ENCODE measurements around the gene RSRC2.
"Not testable (repeated sequence)": the region's sequence is repeated elsewhere in the genome, so short reads cannot be mapped to it uniquely, and the experiment has no call there.

Gene RSRC2, protein sequence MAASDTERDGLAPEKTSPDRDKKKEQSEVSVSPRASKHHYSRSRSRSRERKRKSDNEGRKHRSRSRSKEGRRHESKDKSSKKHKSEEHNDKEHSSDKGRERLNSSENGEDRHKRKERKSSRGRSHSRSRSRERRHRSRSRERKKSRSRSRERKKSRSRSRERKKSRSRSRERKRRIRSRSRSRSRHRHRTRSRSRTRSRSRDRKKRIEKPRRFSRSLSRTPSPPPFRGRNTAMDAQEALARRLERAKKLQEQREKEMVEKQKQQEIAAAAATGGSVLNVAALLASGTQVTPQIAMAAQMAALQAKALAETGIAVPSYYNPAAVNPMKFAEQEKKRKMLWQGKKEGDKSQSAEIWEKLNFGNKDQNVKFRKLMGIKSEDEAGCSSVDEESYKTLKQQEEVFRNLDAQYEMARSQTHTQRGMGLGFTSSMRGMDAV

DNA sequence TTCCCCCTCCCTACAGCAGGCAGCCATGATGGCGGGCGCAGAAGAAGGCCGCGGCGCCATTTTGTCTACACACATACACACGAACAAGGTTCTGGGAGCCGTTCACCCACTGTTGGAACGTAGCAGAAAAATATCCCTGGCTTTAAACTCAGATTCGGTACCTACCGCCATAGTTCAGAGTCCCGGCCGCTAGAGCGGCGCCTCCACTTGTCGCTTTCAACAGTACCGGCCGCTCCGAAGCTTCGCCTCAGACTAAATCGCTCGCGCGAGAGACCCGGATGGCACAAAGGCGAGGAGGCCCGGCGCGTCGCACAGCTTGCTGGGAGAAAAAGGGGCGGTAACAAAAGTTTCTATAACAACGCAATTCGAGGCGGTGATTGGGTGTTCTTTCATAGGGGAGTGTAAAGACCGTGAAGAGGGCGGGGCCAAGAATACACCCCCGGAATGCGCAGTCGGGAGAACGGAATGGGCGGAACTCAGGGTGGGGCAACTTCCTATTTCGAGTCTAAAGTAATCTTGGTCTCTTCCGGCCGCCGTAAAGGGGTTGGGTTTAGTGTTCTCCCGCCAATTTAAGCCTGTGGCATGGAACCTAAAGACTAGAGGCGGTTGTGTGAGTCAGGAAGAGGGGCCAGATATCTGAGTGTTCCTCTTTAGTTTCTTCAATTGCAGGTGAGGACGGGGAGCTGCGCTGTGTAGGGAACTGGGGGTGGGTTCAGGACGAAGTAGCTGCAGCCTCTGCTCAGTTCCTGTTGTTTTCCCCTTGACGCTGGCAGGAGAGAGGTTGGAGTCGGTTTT lies at the start of gene RSRC2, which contains the start of gene KNTC1:
Gene RSRC2 (minus strand): TSS at position 254 of the 795 bp plus-strand sequence. CDS start 83 bp downstream, at position 171.
Gene KNTC1 (plus strand): TSS at position 567 of the 795 bp plus-strand sequence. CDS start 2,815 bp downstream, outside the sequence.
- no peaks in the 10 kb centered on the region for H3K9me3 ChIP-seq (ENCODE audit: control insufficient read depth in 1 of 2, low read length in 2 of 2)
- peak within 1 kb of the TSS; percentile 96 to 100 for H3K9ac ChIP-seq (ENCODE audit: low read depth in 1 of 2, low read length in 2 of 2)
- H3K27ac ChIP-seq (ENCODE audit: low read depth, low read length): peak within 1 kb of the TSS; percentile 98
- H3K4me1 ChIP-seq (ENCODE audit: control insufficient read depth in 1 of 2, insufficient read depth in 2 of 2, low read length in 2 of 2): peaks cover 33 to 38% of the 10 kb centered on the region in 2 donors
- peak within 1 kb of the TSS; percentile 94 to 100 for H3K4me3 ChIP-seq (ENCODE audit: low read depth in 1 of 2, low read length in 2 of 2)
- no peaks in the 10 kb centered on the region for H3K27me3 ChIP-seq (ENCODE audit: control insufficient read depth in 1 of 2, insufficient read depth in 2 of 2, low read length in 2 of 2)
- peaks cover 6 to 9% of the 10 kb centered on the region in 2 donors for H3K36me3 ChIP-seq (ENCODE audit: control insufficient read depth in 1 of 2, insufficient read depth in 2 of 2, low read length in 2 of 2)

DNA sequence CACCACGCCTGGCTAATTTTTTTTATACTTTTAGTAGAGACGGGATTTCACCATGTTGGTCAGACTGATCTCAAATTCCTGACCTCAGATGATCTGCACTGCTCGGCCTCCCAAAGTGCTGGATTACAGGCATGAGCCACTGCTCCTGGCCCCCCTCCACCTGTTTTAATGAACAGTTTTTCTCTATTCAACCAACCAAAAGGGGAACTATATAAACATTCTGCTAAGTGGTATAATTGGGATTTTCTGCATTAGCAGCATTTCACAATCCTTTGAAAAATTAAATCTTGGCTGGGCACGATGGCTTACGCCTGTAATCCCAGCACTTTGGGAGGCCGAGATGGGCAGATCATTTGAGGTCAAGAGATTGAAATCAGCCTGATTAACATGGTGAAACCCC lies 45.1 kb upstream of the RSRC2 start:
- Histone ChIP-seq H3K9ac (ENCODE audit: low read depth in 1 of 2, low read length in 2 of 2) (no peak overlapping the region), H3K4me1 (ENCODE audit: control insufficient read depth in 1 of 2, insufficient read depth in 2 of 2, low read length in 2 of 2) (no peaks in the 10 kb centered on the region), H3K9me3 (ENCODE audit: control insufficient read depth in 1 of 2, low read length in 2 of 2) (no peaks in the 10 kb centered on the region), H3K4me3 (ENCODE audit: low read depth in 1 of 2, low read length in 2 of 2) (no peak overlapping the region), H3K27ac (ENCODE audit: low read depth, low read length) (no peak overlapping the region), H3K27me3 (ENCODE audit: control insufficient read depth in 1 of 2, insufficient read depth in 2 of 2, low read length in 2 of 2) (no peaks in the 10 kb centered on the region), H3K36me3 (ENCODE audit: control insufficient read depth in 1 of 2, insufficient read depth in 2 of 2, low read length in 2 of 2) (peaks cover 0 to 43% of the 10 kb centered on the region in 2 donors)

GRCh38 chr12:122570006-122570405 lies 43.3 kb upstream of the RSRC2 start:
- H3K4me3 ChIP-seq (ENCODE audit: low read depth in 1 of 2, low read length in 2 of 2); H3K27me3 ChIP-seq (ENCODE audit: control insufficient read depth in 1 of 2, insufficient read depth in 2 of 2, low read length in 2 of 2); H3K9ac ChIP-seq (ENCODE audit: low read depth in 1 of 2, low read length in 2 of 2); H3K9me3 ChIP-seq (ENCODE audit: control insufficient read depth in 1 of 2, low read length in 2 of 2); H3K27ac ChIP-seq (ENCODE audit: low read depth, low read length); H3K4me1 ChIP-seq (ENCODE audit: control insufficient read depth in 1 of 2, insufficient read depth in 2 of 2, low read length in 2 of 2): not testable (repeated sequence)
- peaks cover 0 to 36% of the 10 kb centered on the region in 2 donors for H3K36me3 ChIP-seq (ENCODE audit: control insufficient read depth in 1 of 2, insufficient read depth in 2 of 2, low read length in 2 of 2)

DNA sequence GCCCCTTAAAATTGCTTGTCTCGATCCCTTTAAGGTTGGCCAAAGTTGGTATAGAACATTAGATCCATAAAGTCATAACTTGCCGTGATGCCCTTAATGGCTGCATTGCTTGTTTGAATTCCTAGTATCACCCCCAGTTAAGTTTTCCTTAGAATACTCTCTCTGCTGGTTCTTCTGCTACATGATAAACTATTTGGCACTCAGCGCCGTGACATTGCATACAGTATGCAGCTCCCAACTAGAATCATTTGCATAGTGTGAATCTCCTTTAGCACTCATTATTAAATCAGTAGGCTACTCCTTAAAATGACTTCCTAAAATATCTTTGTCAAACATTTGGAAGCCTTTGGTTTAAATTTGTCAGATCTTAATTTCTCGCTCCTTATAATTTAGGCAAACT lies 42.6 kb upstream of the RSRC2 start:
- Histone ChIP-seq H3K36me3 (ENCODE audit: control insufficient read depth in 1 of 2, insufficient read depth in 2 of 2, low read length in 2 of 2) (peaks cover 0 to 36% of the 10 kb centered on the region in 2 donors), H3K9me3 (ENCODE audit: control insufficient read depth in 1 of 2, low read length in 2 of 2) (no peaks in the 10 kb centered on the region)

DNA sequence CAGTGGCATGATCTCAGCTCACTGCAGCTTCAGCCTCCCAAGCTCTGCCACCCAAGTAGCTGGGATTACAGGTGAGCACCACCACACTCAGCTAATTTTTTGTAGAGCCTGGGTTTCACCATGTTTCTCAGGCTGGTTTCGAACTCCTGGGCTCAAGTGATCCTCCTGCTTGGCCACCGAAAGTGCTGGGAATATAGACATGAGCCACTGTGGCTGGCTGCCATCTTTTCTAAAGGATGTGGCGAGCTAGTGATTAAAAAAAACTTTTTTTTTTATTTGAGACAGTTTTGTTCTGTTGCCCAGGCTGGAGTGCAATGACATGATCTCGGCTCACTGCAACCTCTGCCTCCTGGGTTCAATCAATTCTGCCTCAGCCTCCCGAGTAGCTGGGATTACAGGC lies 40.1 kb upstream of the RSRC2 start:
- H3K9ac ChIP-seq (ENCODE audit: low read depth in 1 of 2, low read length in 2 of 2); H3K9me3 ChIP-seq (ENCODE audit: control insufficient read depth in 1 of 2, low read length in 2 of 2); H3K27ac ChIP-seq (ENCODE audit: low read depth, low read length); H3K4me3 ChIP-seq (ENCODE audit: low read depth in 1 of 2, low read length in 2 of 2); H3K27me3 ChIP-seq (ENCODE audit: control insufficient read depth in 1 of 2, insufficient read depth in 2 of 2, low read length in 2 of 2); H3K4me1 ChIP-seq (ENCODE audit: control insufficient read depth in 1 of 2, insufficient read depth in 2 of 2, low read length in 2 of 2): not testable (repeated sequence)
- H3K36me3 ChIP-seq (ENCODE audit: control insufficient read depth in 1 of 2, insufficient read depth in 2 of 2, low read length in 2 of 2): peaks cover 4 to 33% of the 10 kb centered on the region in 2 donors

More for the DNA sequence above, 42.6 kb upstream of the RSRC2 start:
- Histone ChIP-seq H3K9ac (ENCODE audit: low read depth in 1 of 2, low read length in 2 of 2) (no peak overlapping the region), H3K4me1 (ENCODE audit: control insufficient read depth in 1 of 2, insufficient read depth in 2 of 2, low read length in 2 of 2) (no peaks in the 10 kb centered on the region), H3K27me3 (ENCODE audit: control insufficient read depth in 1 of 2, insufficient read depth in 2 of 2, low read length in 2 of 2) (no peaks in the 10 kb centered on the region), H3K4me3 (ENCODE audit: low read depth in 1 of 2, low read length in 2 of 2) (no peak overlapping the region), H3K27ac (ENCODE audit: low read depth, low read length) (no peak overlapping the region)

DNA sequence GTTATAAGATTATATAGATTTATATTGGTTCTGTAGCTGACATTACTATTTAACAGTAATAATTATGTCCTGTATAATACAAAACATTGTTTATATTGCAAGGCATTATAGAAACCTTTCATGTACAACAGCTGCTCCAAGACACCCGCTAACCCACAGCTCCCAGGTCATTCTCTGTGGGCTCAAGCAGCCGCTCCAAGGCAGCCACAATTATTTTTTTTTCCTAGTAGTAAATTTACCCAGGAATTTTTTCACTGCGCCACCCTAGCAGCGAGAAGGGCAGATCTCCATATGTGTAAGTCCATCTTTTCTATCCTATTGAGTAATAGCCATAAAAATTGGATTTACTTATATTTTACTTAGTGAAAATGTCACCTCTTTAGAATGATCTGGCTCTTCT lies 36.6 kb upstream of the RSRC2 start:
- Histone ChIP-seq H3K27me3 (ENCODE audit: control insufficient read depth in 1 of 2, insufficient read depth in 2 of 2, low read length in 2 of 2) (no peaks in the 10 kb centered on the region), H3K9me3 (ENCODE audit: control insufficient read depth in 1 of 2, low read length in 2 of 2) (no peaks in the 10 kb centered on the region)

DNA sequence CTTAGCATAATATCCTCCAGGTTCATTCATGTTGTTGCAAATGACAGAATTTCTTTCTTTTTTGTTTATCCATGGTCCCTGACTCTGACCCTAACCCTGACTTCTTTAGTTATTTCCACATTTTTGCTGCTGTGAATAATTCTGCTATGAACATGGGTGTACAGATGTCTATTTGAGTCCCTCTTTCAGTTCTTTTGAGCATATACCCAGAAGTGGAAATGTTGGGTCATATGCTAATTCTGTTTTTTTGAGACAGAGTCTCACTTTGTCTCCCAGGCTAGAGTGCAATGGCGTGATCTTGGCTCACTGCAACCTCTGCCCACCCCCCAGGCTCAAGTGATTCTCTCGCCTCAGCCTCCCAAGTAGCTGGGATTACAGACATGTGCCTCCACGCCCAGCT lies 33.4 kb upstream of the RSRC2 start:
- H3K36me3 ChIP-seq (ENCODE audit: control insufficient read depth in 1 of 2, insufficient read depth in 2 of 2, low read length in 2 of 2): peaks cover 11 to 43% of the 10 kb centered on the region in 2 donors
- no peak overlapping the region for H3K27ac ChIP-seq (ENCODE audit: low read depth, low read length)
- H3K4me3 ChIP-seq (ENCODE audit: low read depth in 1 of 2, low read length in 2 of 2): no peak overlapping the region
- no peaks in the 10 kb centered on the region for H3K4me1 ChIP-seq (ENCODE audit: control insufficient read depth in 1 of 2, insufficient read depth in 2 of 2, low read length in 2 of 2)
- no peak overlapping the region for H3K9ac ChIP-seq (ENCODE audit: low read depth in 1 of 2, low read length in 2 of 2)
- no peaks in the 10 kb centered on the region for H3K27me3 ChIP-seq (ENCODE audit: control insufficient read depth in 1 of 2, insufficient read depth in 2 of 2, low read length in 2 of 2)
- H3K9me3 ChIP-seq (ENCODE audit: control insufficient read depth in 1 of 2, low read length in 2 of 2): no peaks in the 10 kb centered on the region

More for the DNA sequence above, 36.6 kb upstream of the RSRC2 start:
- Histone ChIP-seq H3K27ac (ENCODE audit: low read depth, low read length) (no peak overlapping the region), H3K9ac (ENCODE audit: low read depth in 1 of 2, low read length in 2 of 2) (no peak overlapping the region), H3K4me3 (ENCODE audit: low read depth in 1 of 2, low read length in 2 of 2) (no peak overlapping the region), H3K36me3 (ENCODE audit: control insufficient read depth in 1 of 2, insufficient read depth in 2 of 2, low read length in 2 of 2) (peaks cover 4 to 30% of the 10 kb centered on the region in 2 donors), H3K4me1 (ENCODE audit: control insufficient read depth in 1 of 2, insufficient read depth in 2 of 2, low read length in 2 of 2) (no peaks in the 10 kb centered on the region)

DNA sequence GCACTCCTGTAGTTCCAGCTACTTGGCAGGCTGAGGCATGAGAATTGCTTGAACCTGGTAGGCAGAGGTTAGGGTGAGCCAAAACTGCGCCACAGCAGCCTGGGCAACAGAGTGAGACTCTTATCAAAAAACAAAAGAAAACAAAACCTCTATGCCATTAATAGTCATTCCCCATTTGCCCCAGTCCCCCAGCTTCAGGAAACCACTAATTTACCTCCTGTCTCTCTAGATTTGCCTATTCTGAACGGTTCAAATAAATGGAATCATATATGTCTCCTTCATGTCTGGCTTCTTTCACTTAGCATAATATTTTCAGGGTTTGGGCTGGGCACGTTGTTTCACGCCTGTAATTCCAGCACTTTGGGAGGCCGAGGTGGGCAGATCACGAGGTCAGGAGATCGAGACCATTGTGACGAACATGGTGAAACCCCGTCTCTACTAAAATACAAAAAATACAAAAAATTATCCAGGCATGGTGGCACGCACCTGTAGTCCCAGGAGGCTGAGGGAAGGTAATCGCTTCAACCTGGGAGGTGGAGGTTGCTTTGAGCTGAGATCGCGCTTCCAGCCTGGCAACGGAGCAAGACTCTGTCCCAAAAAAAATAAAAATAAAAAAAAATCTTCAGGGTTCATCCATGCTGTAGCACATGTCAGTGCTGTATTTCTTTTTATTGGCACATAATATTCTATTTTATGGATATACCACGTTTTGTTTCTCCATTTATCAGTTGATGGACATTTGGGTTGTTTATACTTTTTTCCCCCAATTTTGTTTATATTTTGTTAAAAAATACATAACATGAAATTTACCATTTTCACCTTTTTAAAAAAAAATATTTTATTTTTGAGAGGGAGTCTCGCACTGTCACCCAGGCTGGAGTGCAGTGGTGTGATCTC lies 32.3 kb upstream of the RSRC2 start:
- no peaks in the 10 kb centered on the region for H3K4me1 ChIP-seq (ENCODE audit: control insufficient read depth in 1 of 2, insufficient read depth in 2 of 2, low read length in 2 of 2)
- H3K9ac ChIP-seq (ENCODE audit: low read depth in 1 of 2, low read length in 2 of 2): no peak overlapping the region
- H3K27ac ChIP-seq (ENCODE audit: low read depth, low read length): no peak overlapping the region
- H3K9me3 ChIP-seq (ENCODE audit: control insufficient read depth in 1 of 2, low read length in 2 of 2): no peaks in the 10 kb centered on the region
- H3K4me3 ChIP-seq (ENCODE audit: low read depth in 1 of 2, low read length in 2 of 2): no peak overlapping the region
- peaks cover 11 to 37% of the 10 kb centered on the region in 2 donors for H3K36me3 ChIP-seq (ENCODE audit: control insufficient read depth in 1 of 2, insufficient read depth in 2 of 2, low read length in 2 of 2)
- H3K27me3 ChIP-seq (ENCODE audit: control insufficient read depth in 1 of 2, insufficient read depth in 2 of 2, low read length in 2 of 2): no peaks in the 10 kb centered on the region

GRCh38 chr12:122547330-122547729 lies 20.6 kb upstream of the RSRC2 start:
- Histone ChIP-seq H3K9me3 (ENCODE audit: control insufficient read depth in 1 of 2, low read length in 2 of 2) (no peaks in the 10 kb centered on the region), H3K27ac (ENCODE audit: low read depth, low read length) (no peak overlapping the region), H3K4me1 (ENCODE audit: control insufficient read depth in 1 of 2, insufficient read depth in 2 of 2, low read length in 2 of 2) (no peaks in the 10 kb centered on the region), H3K27me3 (ENCODE audit: control insufficient read depth in 1 of 2, insufficient read depth in 2 of 2, low read length in 2 of 2) (no peaks in the 10 kb centered on the region), H3K4me3 (ENCODE audit: low read depth in 1 of 2, low read length in 2 of 2) (no peak overlapping the region), H3K36me3 (ENCODE audit: control insufficient read depth in 1 of 2, insufficient read depth in 2 of 2, low read length in 2 of 2) (peaks cover 0 to 41% of the 10 kb centered on the region in 2 donors), H3K9ac (ENCODE audit: low read depth in 1 of 2, low read length in 2 of 2) (no peak overlapping the region)
